Chondrocyte (in vitro differentiated cells): ENCODE results near the gene XPO6. TPM values are rescaled to one million over a fixed set of nuclear protein-coding genes. Genes with fewer than 3 reads are reported as not detected.

ENCODE experiments used
- DNase-seq: peaks from one replicate; pipeline ENCODE4 v3.0.0; 2021; ENCODE audit warnings: mixed read lengths, low spot score
- H3K27ac Mint-ChIP-seq: one replicate; pipeline ENCODE4 v1.8.0; 2021; ENCODE audit warnings: mild to moderate bottlenecking, moderate library complexity, mixed read lengths; ENCODE audit not compliant: unreplicated experiment
- H3K27me3 Mint-ChIP-seq: 2 replicates; pipeline ENCODE4 v1.8.0; 2021; ENCODE audit warnings: low read depth, mixed read lengths
- H3K36me3 Mint-ChIP-seq: 2 replicates; pipeline ENCODE4 v1.8.0; 2021; ENCODE audit warnings: low read depth, mixed read lengths
- H3K4me1 Mint-ChIP-seq: 2 replicates; pipeline ENCODE4 v1.8.0; 2021; ENCODE audit warnings: low read depth, mild to moderate bottlenecking, mixed read lengths
- H3K4me3 Mint-ChIP-seq: one replicate; pipeline ENCODE4 v1.8.0; 2021; ENCODE audit warnings: mild to moderate bottlenecking, moderate library complexity, mixed read lengths; ENCODE audit not compliant: unreplicated experiment
- H3K9me3 Mint-ChIP-seq: 2 replicates; pipeline ENCODE4 v1.8.0; 2021; ENCODE audit warnings: low read depth, mixed read lengths
- CTCF ChIP-seq: fragments of 200-600 bp; sonication (generic); IDR thresholded peaks from 2 replicates; pipeline ENCODE4 v1.5.0; 2021; ENCODE audit warnings: antibody characterized with exemption, mild to moderate bottlenecking, moderate library complexity
- total RNA-seq: library from RNA; stranded (reverse); gene quantifications from 3 replicates; pipeline ENCODE4 v1.2.1, GENCODE V29; 2021

XPO6 gene
- total RNA-seq, 1 donor from 2014 or later = 124 TPM

- Mint-ChIP-seq H3K4me3 (no peak overlapping the region), H3K36me3 (peaks cover 23% of the 10 kb centered on the region), H3K27ac (peak overlapping the region; percentile 28), H3K4me1 (peaks cover 52% of the 10 kb centered on the region), H3K27me3 (no peaks in the 10 kb centered on the region), H3K9me3 (no peaks in the 10 kb centered on the region)
- TF ChIP-seq CTCF = no peak
- no peak for DNase-seq
These were observed 45.2 kb downstream of the XPO6 start for GRCh38 chr16:28166394-28167208.

GRCh38 chr16:28165598-28165997, 46.2 kb downstream of the XPO6 start:
- no peak for TF ChIP-seq CTCF
- no peaks in the 10 kb centered on the region for H3K27me3 Mint-ChIP-seq
- peak overlapping the region; percentile 28 for H3K27ac Mint-ChIP-seq
- no peak for DNase-seq
- H3K36me3 Mint-ChIP-seq = peaks cover 23% of the 10 kb centered on the region
- no peak overlapping the region for H3K4me3 Mint-ChIP-seq
- peaks cover 53% of the 10 kb centered on the region for H3K4me1 Mint-ChIP-seq
- no peaks in the 10 kb centered on the region for H3K9me3 Mint-ChIP-seq

- no peaks in the 10 kb centered on the region for H3K27me3 Mint-ChIP-seq
- no peak for DNase-seq
- no peak for TF ChIP-seq CTCF
- peaks cover 18% of the 10 kb centered on the region for H3K36me3 Mint-ChIP-seq
- no peak overlapping the region for H3K4me3 Mint-ChIP-seq
- H3K27ac Mint-ChIP-seq = peak overlapping the region; percentile 96
- peaks cover 58% of the 10 kb centered on the region for H3K4me1 Mint-ChIP-seq
- H3K9me3 Mint-ChIP-seq = no peaks in the 10 kb centered on the region
These were observed 47.6 kb downstream of the XPO6 start for GRCh38 chr16:28164140-28164539.

- Mint-ChIP-seq H3K4me3 (no peak overlapping the region), H3K27ac (peak overlapping the region; percentile 96)
These were observed 48.1 kb downstream of the XPO6 start for GRCh38 chr16:28163699-28164098.

More at GRCh38 chr16:28163699-28164098, 48.1 kb downstream of the XPO6 start:
- Mint-ChIP-seq H3K4me1 (peaks cover 60% of the 10 kb centered on the region), H3K36me3 (peaks cover 15% of the 10 kb centered on the region), H3K27me3 (no peaks in the 10 kb centered on the region), H3K9me3 (no peaks in the 10 kb centered on the region)
- TF ChIP-seq CTCF = no peak
- no peak for DNase-seq
